DND-41 (cell line): ENCODE results near the gene DOHH.

Experiments
- EZH2 ChIP-seq: IDR thresholded peaks from 3 replicates; pipeline ENCODE4 v1.6.1; 2012; ENCODE audit warnings: borderline replicate concordance, low read depth, mild to moderate bottlenecking, moderate library complexity, low read length, inconsistent platforms; ENCODE audit not compliant: severe bottlenecking
- TF ChIP-seq, protein P1 (sequence below): IDR thresholded peaks from 2 replicates; pipeline ENCODE4 v1.5.1; 2012; ENCODE audit warnings: borderline replicate concordance, low read length, moderate library complexity, mild to moderate bottlenecking; ENCODE audit not compliant: poor library complexity, severe bottlenecking; ENCODE audit errors: extremely low read depth

DNA sequence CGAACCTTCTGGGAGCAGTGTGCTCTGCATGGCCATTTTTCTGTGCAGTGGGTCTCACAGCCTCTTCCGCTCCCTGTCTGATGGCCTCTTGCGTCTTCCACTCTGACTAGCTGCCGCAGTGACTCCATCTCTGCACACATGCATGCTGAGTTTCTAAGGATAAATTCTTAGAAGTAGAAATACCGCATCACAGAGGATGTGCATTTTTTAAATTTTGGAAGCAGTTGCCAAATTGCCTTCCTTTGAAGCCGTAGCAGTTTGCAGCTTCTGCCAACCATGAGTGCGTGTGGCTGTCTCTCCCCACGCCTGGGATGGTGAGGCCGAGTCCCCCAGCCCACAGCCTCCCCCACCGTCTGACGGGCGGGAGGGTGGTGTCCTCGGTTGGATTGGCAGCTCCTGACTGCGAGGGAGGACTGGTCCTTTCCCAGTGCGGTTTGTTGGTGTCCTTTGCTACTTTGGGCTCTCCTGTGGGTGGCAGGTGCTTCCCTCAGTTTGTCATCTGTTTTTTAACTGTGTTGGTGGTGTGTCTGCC, 15.5 kb upstream of the DOHH start:
- no peak for TF ChIP-seq EZH2
- TF ChIP-seq, protein P1, sequence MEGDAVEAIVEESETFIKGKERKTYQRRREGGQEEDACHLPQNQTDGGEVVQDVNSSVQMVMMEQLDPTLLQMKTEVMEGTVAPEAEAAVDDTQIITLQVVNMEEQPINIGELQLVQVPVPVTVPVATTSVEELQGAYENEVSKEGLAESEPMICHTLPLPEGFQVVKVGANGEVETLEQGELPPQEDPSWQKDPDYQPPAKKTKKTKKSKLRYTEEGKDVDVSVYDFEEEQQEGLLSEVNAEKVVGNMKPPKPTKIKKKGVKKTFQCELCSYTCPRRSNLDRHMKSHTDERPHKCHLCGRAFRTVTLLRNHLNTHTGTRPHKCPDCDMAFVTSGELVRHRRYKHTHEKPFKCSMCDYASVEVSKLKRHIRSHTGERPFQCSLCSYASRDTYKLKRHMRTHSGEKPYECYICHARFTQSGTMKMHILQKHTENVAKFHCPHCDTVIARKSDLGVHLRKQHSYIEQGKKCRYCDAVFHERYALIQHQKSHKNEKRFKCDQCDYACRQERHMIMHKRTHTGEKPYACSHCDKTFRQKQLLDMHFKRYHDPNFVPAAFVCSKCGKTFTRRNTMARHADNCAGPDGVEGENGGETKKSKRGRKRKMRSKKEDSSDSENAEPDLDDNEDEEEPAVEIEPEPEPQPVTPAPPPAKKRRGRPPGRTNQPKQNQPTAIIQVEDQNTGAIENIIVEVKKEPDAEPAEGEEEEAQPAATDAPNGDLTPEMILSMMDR = no peak
